B cell (primary cell): ENCODE data around the gene CDC26. TPM values are rescaled to one million over a fixed set of nuclear protein-coding genes. Genes with fewer than 3 reads are reported as not detected.

Source experiments
- ATAC-seq: fragments of 200-7000 bp; cut with Tn5 transposase; one replicate; pipeline ENCODE4 v1.10.0; 2021; ENCODE audit warnings: low read depth, mild to moderate bottlenecking, moderate number of reproducible peaks, moderate library complexity
- CTCF ChIA-PET: fragments of 350-600 bp; sonication (Branson Sonifier 250); formaldehyde crosslinking; loops from one replicate; lab custom pipeline; 2021; ENCODE audit warnings: antibody characterized with exemption, inconsistent platforms; lab: Charles Lee
- POLR2A ChIA-PET: fragments of 350-600 bp; sonication (Branson Sonifier 250); formaldehyde crosslinking; loops from one replicate; lab custom pipeline; 2021; ENCODE audit warnings: antibody characterized with exemption; lab: Charles Lee
- DNase-seq: peaks from one replicate; pipeline ENCODE4 v3.0.0; 2013
- H2AFZ ChIP-seq: 2 replicates; pipeline ENCODE4 v1.6.1; 2012; ENCODE audit warnings: mild to moderate bottlenecking, low read depth, low read length; ENCODE audit not compliant: insufficient read depth, poor library complexity, severe bottlenecking
- H3K27ac ChIP-seq, 2 donors: 1 replicate in 1 of 2; 2 replicates in 1 of 2; pipeline ENCODE4 v1.5.1; 2012 to 2013; ENCODE audit warnings: low read length in 2 of 2, mild to moderate bottlenecking in 2 of 2, moderate library complexity in 1 of 2
- H3K27me3 ChIP-seq, 4 experiments: fragments of 200-600 bp in 1 of 4; sonication (generic) in 1 of 4; replicated peaks in 1 of 4; 1 replicate in 2 of 4; 2 replicates in 2 of 4; pipeline versions ENCODE4 v1.6.1 to v1.7.0; 2013 to 2016; ENCODE audit warnings: low read length in 3 of 4, mild to moderate bottlenecking in 2 of 4, mixed read lengths in 1 of 4, moderate library complexity in 1 of 4; ENCODE audit not compliant: insufficient read depth in 4 of 4, control insufficient read depth in 3 of 4; ENCODE audit errors: control extremely low read depth in 1 of 4
- H3K36me3 ChIP-seq, 2 experiments: replicated peaks in 1 of 2; 1 replicate in 1 of 2; 2 replicates in 1 of 2; pipeline versions ENCODE4 v1.6.1 to v1.7.1; 2013; ENCODE audit warnings: low read length in 1 of 2; ENCODE audit not compliant: insufficient read depth in 2 of 2, control insufficient read depth in 1 of 2; ENCODE audit errors: control extremely low read depth in 1 of 2, extremely low read depth in 1 of 2
- H3K4me1 ChIP-seq, 2 donors: fragments of 200-600 bp in 1 of 2; sonication (generic) in 1 of 2; 1 replicate in 1 of 2; 2 replicates in 1 of 2; pipeline versions ENCODE4 v1.5.1 to v1.6.1; 2013 to 2017; ENCODE audit warnings: low read length in 2 of 2; ENCODE audit not compliant: control insufficient read depth in 2 of 2, insufficient read depth in 2 of 2
- H3K4me2 ChIP-seq: replicated peaks from 2 replicates; pipeline ENCODE3; 2012; ENCODE audit warnings: mild to moderate bottlenecking, low read depth, low read length; ENCODE audit not compliant: poor library complexity, severe bottlenecking
- H3K4me3 ChIP-seq, 5 experiments: fragments of 200-600 bp in 1 of 5; sonication (generic) in 1 of 5; 1 replicate in 3 of 5; 2 replicates in 2 of 5; pipeline versions ENCODE4 v1.5.1 to v1.7.0; 2011 to 2016; ENCODE audit warnings: low read length in 4 of 5, mild to moderate bottlenecking in 4 of 5, low read depth in 2 of 5, control low read depth in 1 of 5, moderate library complexity in 1 of 5; ENCODE audit not compliant: insufficient read depth in 1 of 5; ENCODE audit errors: control extremely low read depth in 1 of 5, extremely low read depth in 1 of 5
- H3K79me2 ChIP-seq: fragments of 200-600 bp; sonication (generic); one replicate; pipeline ENCODE4 v1.6.0; 2016; ENCODE audit warnings: low read length; ENCODE audit not compliant: control insufficient read depth, insufficient read depth
- H3K9ac ChIP-seq: fragments of 200-600 bp; sonication (generic); 2 replicates; pipeline ENCODE4 v1.6.1; 2017; ENCODE audit warnings: mild to moderate bottlenecking, low read length, moderate library complexity
- H3K9me3 ChIP-seq, 3 donors: one replicate each; pipeline versions ENCODE4 v1.6.1 to v1.7.1; 2013; ENCODE audit warnings: low read length in 2 of 3; ENCODE audit not compliant: control insufficient read depth in 2 of 3, insufficient read depth in 1 of 3; ENCODE audit errors: control extremely low read depth in 1 of 3
- H4K20me1 ChIP-seq: 2 replicates; pipeline ENCODE4 v1.6.0; 2012; ENCODE audit warnings: mild to moderate bottlenecking, low read length; ENCODE audit not compliant: insufficient read depth, control insufficient read depth, poor library complexity, severe bottlenecking
- H3K27ac Mint-ChIP-seq: one replicate; pipeline ENCODE4 v1.8.0; 2021; ENCODE audit warnings: mixed read lengths
- H3K27me3 Mint-ChIP-seq: one replicate; pipeline ENCODE4 v1.8.0; 2021; ENCODE audit warnings: mixed read lengths
- H3K4me1 Mint-ChIP-seq: one replicate; pipeline ENCODE4 v1.8.0; 2021; ENCODE audit warnings: mixed read lengths
- H3K4me3 Mint-ChIP-seq: one replicate; pipeline ENCODE4 v1.8.0; 2021; ENCODE audit warnings: mixed read lengths
- H3K9me3 Mint-ChIP-seq: one replicate; pipeline ENCODE4 v1.8.0; 2022; ENCODE audit warnings: mixed read lengths; ENCODE audit not compliant: insufficient read depth
- CTCF ChIP-seq: fragments of 200-600 bp; IDR thresholded peaks from one replicate; pipeline ENCODE4 v1.8.0; 2022; ENCODE audit warnings: antibody characterized with exemption, mild to moderate bottlenecking
- EZH2 ChIP-seq: IDR thresholded peaks from 2 replicates; pipeline ENCODE4 v1.6.1; 2012; ENCODE audit warnings: borderline replicate concordance, low read depth, mild to moderate bottlenecking, moderate library complexity, low read length; ENCODE audit not compliant: insufficient read depth, poor library complexity, severe bottlenecking
- WGBS: methylation state at CpG from one replicate; pipeline ENCODE4 v1.1.5; 2013; ENCODE audit warnings: missing lambda C conversion rate; ENCODE audit not compliant: insufficient coverage; 5-methylcytosine and 5-hydroxymethylcytosine counted together
- intact Hi-C: fragments of 100-400 bp; cut with micrococcal nuclease; formaldehyde crosslinking; loops from one replicate; pipeline ENCODE4 v1.10.0; 2022
- polyA plus RNA-seq: library from polyadenylated mRNA; depleted of rRNA; stranded (reverse); fragments of >200 nt; gene quantifications from 2 replicates; pipeline ENCODE4 v1.2.3, GENCODE V29; 2012
- total RNA-seq, 2 donors: library from RNA; stranded (reverse); fragments of 120-200 nt in 1 of 2; gene quantifications; 1 replicate in 1 of 2; 2 replicates in 1 of 2; pipeline versions ENCODE4 v1.2.3 to v1.2.4, GENCODE V29; 2013 to 2022

The CDC26 gene
- total and polyA plus RNA-seq, 2 donors (not counting 1 experiment from before 2014, with no cell fraction given) = 14.8 to 32.9 TPM

- intact Hi-C loops = loop anchor here (10.0 kb wide), 2 partner anchors 605 to 1635 kb away; partner anchors contain the start of genes DNAJC25 and ZNF618
- TF ChIP-seq EZH2 (no peak), CTCF (no peak)
- H3K4me3 Mint-ChIP-seq = no peak overlapping the region
- no peak for ATAC-seq
- Histone ChIP-seq H3K4me1 (peaks cover 3 to 7% of the 10 kb centered on the region in 2 donors), H2AFZ (no peak overlapping the region), H3K27me3 (no peaks in the 10 kb centered on the region), H3K9ac (no peak overlapping the region), H3K4me2 (no peak overlapping the region), H3K79me2 (peaks cover 8% of the 10 kb centered on the region), H4K20me1 (peaks cover 5% of the 10 kb centered on the region), H3K36me3 (peaks cover 0 to 54% of the 10 kb centered on the region in 2 experiments), H3K9me3 (no peaks in the 10 kb centered on the region), H3K4me3 (no peak overlapping the region), H3K27ac (no peak overlapping the region)
- CTCF ChIA-PET = interaction anchor here (1.0 to 1.5 kb wide), 3 partner anchors 22 to 388 kb away, joined by 3 to 7 read pairs (median 6); no protein-coding TSS in a partner anchor
- no peak for DNase-seq
- no peaks in the 10 kb centered on the region for H3K9me3 Mint-ChIP-seq
- POLR2A ChIA-PET = no interaction called here
- H3K4me1 Mint-ChIP-seq = no peaks in the 10 kb centered on the region
- H3K27ac Mint-ChIP-seq = no peak overlapping the region
- WGBS = no CpG with 5 or more reads among the region's 2 CpGs
- H3K27me3 Mint-ChIP-seq = no peaks in the 10 kb centered on the region
Measured at GRCh38 chr9:113269871-113270270, 5.5 kb downstream of the CDC26 start.

GRCh38 chr9:113269355-113269754 is 6.0 kb downstream of the CDC26 start:
- Histone ChIP-seq H3K4me3 (no peak overlapping the region), H3K4me1 (peaks cover 2 to 3% of the 10 kb centered on the region in 2 donors), H3K9me3 (no peaks in the 10 kb centered on the region), H3K79me2 (peaks cover 8% of the 10 kb centered on the region), H3K9ac (no peak overlapping the region), H3K27ac (no peak overlapping the region), H3K4me2 (no peak overlapping the region), H3K27me3 (no peaks in the 10 kb centered on the region), H4K20me1 (peaks cover 5% of the 10 kb centered on the region), H2AFZ (no peak overlapping the region), H3K36me3 (peaks cover 0 to 54% of the 10 kb centered on the region in 2 experiments)
- DNase-seq (no peak), ATAC-seq (no peak)
- ChIA-PET POLR2A (interaction anchor here (0.6 kb wide), 1 partner anchor 108 kb away, joined by 8 read pairs; no protein-coding TSS in a partner anchor), CTCF (interaction anchor here (1.0 to 1.5 kb wide), 3 partner anchors 22 to 389 kb away, joined by 3 to 7 read pairs (median 6); no protein-coding TSS in a partner anchor)
- H3K4me3 Mint-ChIP-seq = no peak overlapping the region
- H3K9me3 Mint-ChIP-seq = no peaks in the 10 kb centered on the region
- no CpG with 5 or more reads among the region's 2 CpGs for WGBS
- H3K27ac Mint-ChIP-seq = no peak overlapping the region
- no peaks in the 10 kb centered on the region for H3K27me3 Mint-ChIP-seq
- TF ChIP-seq CTCF (no peak), EZH2 (no peak)
- intact Hi-C loops = no loop called here
- H3K4me1 Mint-ChIP-seq = no peaks in the 10 kb centered on the region
